HepG2 (cell line): ENCODE measurements around the gene MRPL14. TPM values are rescaled to one million over a fixed set of nuclear protein-coding genes. Genes with fewer than 3 reads are reported as not detected.
A peak's percentile ranks its signal among the peaks of the same experiment; 100 is the strongest.

Experiments
- ASH2L ChIP-seq: fragments of 300-600, 200-600 bp; sonication (generic); IDR thresholded peaks from 2 replicates; pipeline ENCODE4 v1.7.0; 2017; ENCODE audit warnings: low read depth, mild to moderate bottlenecking, moderate library complexity, mixed read lengths, low read length; ENCODE audit not compliant: insufficient read length
- ESRRA ChIP-seq: sonication (generic); formaldehyde crosslinking; IDR thresholded peaks from 2 replicates; pipeline ENCODE4 v1.5.1; 2020; ENCODE audit warnings: mild to moderate bottlenecking, low read depth, missing genetic modification reagents
- FOXJ3 ChIP-seq: sonication (generic); formaldehyde crosslinking; IDR thresholded peaks from 2 replicates; pipeline ENCODE4 v1.4.0; 2020; ENCODE audit warnings: missing genetic modification reagents, mild to moderate bottlenecking, borderline replicate concordance
- KMT2A ChIP-seq: sonication (generic); formaldehyde crosslinking; IDR thresholded peaks from 2 replicates; pipeline ENCODE4 v1.4.0; 2020; ENCODE audit warnings: missing genetic modification reagents
- MXI1 ChIP-seq: IDR thresholded peaks from 3 replicates; pipeline ENCODE4 v1.6.1; 2012; ENCODE audit warnings: low read depth, low read length, inconsistent platforms, borderline replicate concordance
- PAF1 ChIP-seq: IDR thresholded peaks from 2 replicates; pipeline ENCODE4 v1.6.1; 2016; ENCODE audit warnings: missing genetic modification reagents, missing compliant biosample characterization
- PHF21A ChIP-seq: sonication (generic); formaldehyde crosslinking; IDR thresholded peaks from 2 replicates; pipeline ENCODE4 v1.5.0; 2020; ENCODE audit warnings: mild to moderate bottlenecking, missing genetic modification reagents
- RBM22 ChIP-seq: fragments of 200-400 bp; formaldehyde crosslinking; optimal IDR thresholded peaks from 2 replicates; pipeline ENCODE3; 2017; ENCODE audit warnings: mild to moderate bottlenecking, low read length, moderate library complexity
- RCOR2 ChIP-seq: IDR thresholded peaks from 2 replicates; pipeline ENCODE4 v1.6.1; 2016; ENCODE audit warnings: missing biosample characterization, missing genetic modification reagents
- WIZ ChIP-seq: sonication (generic); formaldehyde crosslinking; IDR thresholded peaks from 2 replicates; pipeline ENCODE4 v1.5.1; 2020; ENCODE audit warnings: mild to moderate bottlenecking, missing genetic modification reagents
- YY1 ChIP-seq: IDR thresholded peaks from 2 replicates; pipeline ENCODE4 v1.6.1; 2011; ENCODE audit warnings: low read length, low read depth, moderate library complexity, mild to moderate bottlenecking; ENCODE audit not compliant: insufficient read depth, insufficient replicate concordance
- ZBTB40 ChIP-seq, 2 experiments: fragments of 450-650 bp in 1 of 2; sonication (generic) in 1 of 2; formaldehyde crosslinking in 1 of 2; IDR thresholded peaks; 2 replicates each; pipeline versions ENCODE4 v1.6.1 to v1.8.0; 2016 to 2022; ENCODE audit warnings: antibody characterized with exemption in 1 of 2, mild to moderate bottlenecking in 1 of 2, missing genetic modification reagents in 1 of 2
- ZFP37 ChIP-seq: sonication (generic); formaldehyde crosslinking; IDR thresholded peaks from 2 replicates; pipeline ENCODE4 v1.4.0; 2020; ENCODE audit warnings: missing genetic modification reagents, borderline replicate concordance
- ZNF143 ChIP-seq: sonication (generic); formaldehyde crosslinking; IDR thresholded peaks from 2 replicates; pipeline ENCODE4 v1.4.0; 2020; ENCODE audit warnings: missing genetic modification reagents
- ZNF18 ChIP-seq: sonication (generic); formaldehyde crosslinking; IDR thresholded peaks from 2 replicates; pipeline ENCODE4 v1.8.0; 2022; ENCODE audit warnings: mild to moderate bottlenecking, missing genetic modification reagents; ENCODE audit not compliant: insufficient replicate concordance
- ZNF235 ChIP-seq: sonication (generic); formaldehyde crosslinking; IDR thresholded peaks from 2 replicates; pipeline ENCODE4 v1.8.1; 2023; ENCODE audit warnings: mild to moderate bottlenecking, missing genetic modification reagents, borderline replicate concordance
- ZNF333 ChIP-seq: sonication (generic); formaldehyde crosslinking; IDR thresholded peaks from 2 replicates; pipeline ENCODE4 v1.4.0; 2020; ENCODE audit warnings: mild to moderate bottlenecking, missing genetic modification reagents, borderline replicate concordance
- ZNF350 ChIP-seq: sonication (generic); formaldehyde crosslinking; IDR thresholded peaks from 2 replicates; pipeline ENCODE4 v1.4.0; 2020; ENCODE audit warnings: mild to moderate bottlenecking, low read depth, missing genetic modification reagents, borderline replicate concordance
- polyA plus RNA-seq, 8 experiments: library from polyadenylated mRNA; depleted of rRNA in 3 of 8; stranded (reverse) in 7 of 8; unstranded in 1 of 8; fragments of >200 nt; fragmentation: Illumina TruSeq in 4 of 8; extraction: Trizol in 4 of 8; gene quantifications; 2 replicates each; pipeline versions ENCODE4 v1.2.1 to v1.2.3, GENCODE V29; 2011 to 2016; ENCODE audit warnings: low read depth in 4 of 8, missing spikeins in 1 of 8, mixed read lengths in 1 of 8; ENCODE audit not compliant: insufficient read depth in 1 of 8
- total RNA-seq, 5 experiments: library from RNA; depleted of rRNA; stranded (reverse); fragments of >200 nt; fragmentation: Illumina TruSeq; extraction: Trizol; gene quantifications; 2 replicates each; pipeline ENCODE4 v1.2.3, GENCODE V29; 2016; ENCODE audit warnings: low read depth in 1 of 5

Gene MRPL14
- total and polyA plus RNA-seq, 2 of the 13 experiments (the other 11 are each of a cell fraction or from before 2014, with no cell fraction given) = 157 to 178 TPM

- TF ChIP-seq ZBTB40 (IDR thresholded peaks at IDR 0.05) (no peak), ZBTB40 (CRISPR knock-in tag; IDR thresholded peaks at IDR 0.05) (peak; percentile 76; the same call in 1 of the 2 replicates), ZFP37 (CRISPR knock-in tag) (0 out of 2 replicates have a peak, but pooled peaks have one; percentile 19), MXI1 (no peak), PAF1 (no peak), RBM22 (no peak), ESRRA (CRISPR knock-in tag) (no peak), KMT2A (CRISPR knock-in tag) (no peak), WIZ (CRISPR knock-in tag) (no peak), PHF21A (CRISPR knock-in tag) (no peak; the same call in 1 of the 2 replicates), ZNF350 (peak; percentile 34; the same call in 1 of the 2 replicates), ZNF143 (no peak), ZNF235 (no peak), ZNF333 (peak; percentile 64; the same call in 1 of the 2 replicates), YY1 (peak; percentile 3), RCOR2 (CRISPR knock-in tag) (no peak), ZNF18 (peak; percentile 20), ASH2L (no peak), FOXJ3 (CRISPR knock-in tag) (no peak)
Observed at GRCh38 chr6:44128020-44128917, 1.0 kb upstream of the MRPL14 start (continued).
